Subcutaneous abdominal adipose tissue (tissue), 5 donors: Measurements from ENCODE around the gene TMEM41B.
"Not testable (repeated sequence)": the region's sequence is repeated elsewhere in the genome, so short reads cannot be mapped to it uniquely, and the experiment has no call there.

ENCODE experiments used
- H3K27ac ChIP-seq: one replicate; pipeline ENCODE4 v1.7.0; 2013; ENCODE audit warnings: low read depth, mild to moderate bottlenecking, inconsistent platforms, low read length, moderate library complexity
- H3K27me3 ChIP-seq, 5 donors: one replicate each; pipeline ENCODE4 v1.7.0; 2013; ENCODE audit warnings: low read length in 5 of 5, inconsistent platforms in 1 of 5; ENCODE audit not compliant: control insufficient read depth in 5 of 5, insufficient read depth in 4 of 5
- H3K36me3 ChIP-seq, 5 donors: one replicate each; pipeline ENCODE4 v1.7.0; 2013; ENCODE audit warnings: low read length in 5 of 5; ENCODE audit not compliant: control insufficient read depth in 5 of 5, insufficient read depth in 5 of 5
- H3K4me1 ChIP-seq, 5 donors: one replicate each; pipeline ENCODE4 v1.7.0; 2013; ENCODE audit warnings: low read length in 5 of 5, mild to moderate bottlenecking in 3 of 5, moderate library complexity in 1 of 5; ENCODE audit not compliant: control insufficient read depth in 5 of 5, insufficient read depth in 5 of 5
- H3K4me3 ChIP-seq, 5 donors: one replicate each; pipeline ENCODE4 v1.7.0; 2013; ENCODE audit warnings: low read length in 5 of 5, low read depth in 1 of 5
- H3K9ac ChIP-seq, 5 donors: one replicate each; pipeline ENCODE4 v1.7.0; 2013; ENCODE audit warnings: low read length in 5 of 5, mild to moderate bottlenecking in 4 of 5, moderate library complexity in 3 of 5
- H3K9me3 ChIP-seq, 5 donors: one replicate each; pipeline ENCODE4 v1.7.0; 2013; ENCODE audit warnings: low read length in 5 of 5; ENCODE audit not compliant: control insufficient read depth in 5 of 5
- donor health status: healthy.
- donor health status: healthy.
- donor health status: healthy.
- donor health status: healthy.
- donor health status: healthy.

TMEM41B gene, protein sequence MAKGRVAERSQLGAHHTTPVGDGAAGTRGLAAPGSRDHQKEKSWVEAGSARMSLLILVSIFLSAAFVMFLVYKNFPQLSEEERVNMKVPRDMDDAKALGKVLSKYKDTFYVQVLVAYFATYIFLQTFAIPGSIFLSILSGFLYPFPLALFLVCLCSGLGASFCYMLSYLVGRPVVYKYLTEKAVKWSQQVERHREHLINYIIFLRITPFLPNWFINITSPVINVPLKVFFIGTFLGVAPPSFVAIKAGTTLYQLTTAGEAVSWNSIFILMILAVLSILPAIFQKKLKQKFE

DNA sequence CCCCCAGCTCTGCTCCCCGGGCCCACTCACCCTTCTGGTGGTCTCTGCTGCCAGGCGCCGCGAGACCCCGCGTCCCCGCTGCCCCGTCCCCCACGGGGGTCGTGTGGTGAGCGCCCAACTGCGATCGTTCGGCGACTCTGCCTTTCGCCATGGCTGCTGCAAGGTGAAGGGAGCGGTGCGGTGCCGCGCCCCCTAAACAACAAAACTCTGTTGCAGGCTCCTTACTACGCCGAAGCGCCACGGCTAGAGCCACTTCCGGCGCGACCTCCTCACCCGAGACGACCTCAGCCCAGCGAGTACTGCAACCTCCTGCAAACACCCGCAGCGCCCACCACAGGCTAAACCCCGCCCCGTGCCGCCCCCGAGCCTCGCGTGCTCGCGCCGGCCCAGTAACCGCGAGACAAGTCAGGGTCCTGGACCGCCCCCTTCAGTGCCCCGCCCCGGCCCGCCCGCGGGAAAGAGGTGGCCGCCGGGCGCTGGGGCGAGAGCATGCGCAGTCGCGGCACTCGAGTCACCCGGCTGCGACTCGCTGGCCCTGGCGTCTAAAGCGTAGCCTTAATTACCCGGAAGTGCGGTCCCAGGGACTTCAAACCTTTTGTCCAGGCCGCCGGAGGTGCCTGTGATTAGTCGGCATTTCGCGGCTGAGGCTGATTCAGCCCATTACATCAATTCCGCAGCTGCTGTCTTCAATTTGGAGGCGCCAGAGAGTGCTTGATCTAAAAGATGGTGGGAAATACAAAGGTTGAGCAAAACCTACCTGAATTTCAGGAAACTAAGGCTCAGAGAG is at the start of gene TMEM41B:
TSS of gene TMEM41B (minus strand) at position 303 of the 787 bp plus-strand sequence. CDS start at position 151, 152 bp downstream.
- no peaks in the 10 kb centered on the region for H3K9me3 ChIP-seq

DNA sequence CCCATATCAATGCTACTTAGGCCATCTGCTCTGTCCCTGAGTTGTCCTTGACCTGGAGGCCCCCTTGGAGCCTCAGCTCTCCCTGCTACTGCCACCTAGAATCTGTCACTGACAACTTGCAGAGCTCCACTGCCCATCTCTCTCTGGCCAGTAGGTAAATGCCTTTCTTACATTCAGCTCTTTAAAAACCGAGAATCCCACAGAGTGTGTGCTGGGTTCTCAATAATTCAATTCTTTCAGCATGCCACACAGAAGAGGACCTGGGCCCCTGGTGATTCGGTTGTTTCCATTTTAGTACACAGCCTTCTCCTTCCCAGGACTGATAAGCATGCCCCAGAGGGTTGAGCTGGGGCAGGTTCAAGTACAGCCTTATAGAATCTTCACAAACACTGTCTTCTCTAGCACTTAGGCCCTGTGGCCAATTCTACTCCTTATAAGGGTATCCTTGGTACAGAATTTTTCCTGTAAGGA is 48.0 kb upstream of the TMEM41B start:
- H3K27ac ChIP-seq, result peak overlapping the region; percentile 100
- H3K36me3 ChIP-seq, result no peaks in the 10 kb centered on the region
- peaks cover 0 to 11% (median 4%) of the 10 kb centered on the region in 5 donors for H3K4me1 ChIP-seq
- no peaks in the 10 kb centered on the region for H3K9me3 ChIP-seq
- no peak overlapping the region for H3K4me3 ChIP-seq
- no peaks in the 10 kb centered on the region for H3K27me3 ChIP-seq
- H3K9ac ChIP-seq, result no peak overlapping the region

More for the DNA sequence above, at the start of gene TMEM41B:
- H3K36me3 ChIP-seq, result no peaks in the 10 kb centered on the region
- H3K9ac ChIP-seq, result peak within 1 kb of the TSS; percentile 43 to 97 (median 93)
- H3K27ac ChIP-seq, result peak within 1 kb of the TSS; percentile 78
- H3K27me3 ChIP-seq, result peaks cover 0 to 5% (median 0%) of the 10 kb centered on the region in 5 donors
- peaks cover 4 to 26% (median 17%) of the 10 kb centered on the region in 5 donors for H3K4me1 ChIP-seq
- peak within 1 kb of the TSS; percentile 95 to 99 (median 97) for H3K4me3 ChIP-seq

DNA sequence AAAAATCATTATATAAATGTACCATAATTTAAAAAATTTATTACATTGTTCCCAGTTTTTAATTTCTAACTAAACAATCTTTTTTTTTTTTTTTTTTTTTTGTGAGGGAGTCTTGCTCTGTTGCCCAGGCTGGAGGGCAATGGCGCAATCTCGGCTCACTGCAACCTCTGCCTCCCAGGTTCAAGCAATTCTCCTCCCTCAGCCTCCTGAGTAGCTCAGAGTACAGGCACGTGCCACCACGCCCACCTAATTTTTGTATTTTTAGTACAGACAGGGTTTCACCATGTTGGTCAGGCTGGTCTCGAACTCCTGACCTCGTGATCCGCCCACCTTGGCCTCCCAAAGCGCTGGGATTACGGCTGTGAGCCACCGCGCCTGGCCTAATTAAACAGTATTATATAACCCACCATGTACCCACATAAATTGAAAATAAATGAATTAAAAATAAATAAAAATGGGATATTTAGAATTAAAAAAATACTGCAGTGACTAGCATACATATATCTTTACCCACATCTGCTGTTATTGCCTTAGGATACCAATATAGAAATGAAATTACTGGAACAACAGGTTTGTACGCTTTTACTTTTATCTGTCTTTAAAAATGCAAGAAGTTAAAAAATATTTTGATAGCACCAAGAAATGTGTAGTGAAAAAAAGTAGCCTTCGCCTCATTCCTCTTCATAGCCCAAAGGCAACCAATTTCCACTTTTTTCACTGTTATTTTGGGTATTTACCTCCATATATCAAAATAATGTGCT is 46.6 kb upstream of the TMEM41B start:
- H3K9ac ChIP-seq, H3K36me3 ChIP-seq, H3K4me3 ChIP-seq, H3K27ac ChIP-seq, H3K27me3 ChIP-seq, H3K9me3 ChIP-seq: not testable (repeated sequence)
- H3K4me1 ChIP-seq, result peaks cover 0 to 11% (median 4%) of the 10 kb centered on the region in 5 donors

DNA sequence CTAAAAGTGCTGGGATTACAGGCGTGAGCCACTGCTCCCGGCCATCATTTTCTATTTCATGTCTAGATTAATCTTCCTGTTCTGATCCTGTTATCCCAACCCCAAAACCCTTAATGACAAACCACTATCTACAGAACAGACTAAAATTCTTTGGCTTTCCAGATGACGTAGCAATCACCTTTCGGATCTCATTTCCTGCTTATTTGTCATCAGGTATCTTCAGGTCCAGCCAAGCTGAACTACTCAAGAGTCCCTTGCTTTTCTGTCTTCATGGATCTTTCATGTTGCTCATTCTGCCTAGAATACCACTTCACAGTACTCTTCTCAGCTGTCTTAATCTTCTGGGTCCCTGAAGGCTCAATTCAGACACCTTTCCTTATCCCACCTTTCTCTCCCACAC is 42.6 kb upstream of the TMEM41B start:
- H3K27ac ChIP-seq, result no peak overlapping the region

DNA sequence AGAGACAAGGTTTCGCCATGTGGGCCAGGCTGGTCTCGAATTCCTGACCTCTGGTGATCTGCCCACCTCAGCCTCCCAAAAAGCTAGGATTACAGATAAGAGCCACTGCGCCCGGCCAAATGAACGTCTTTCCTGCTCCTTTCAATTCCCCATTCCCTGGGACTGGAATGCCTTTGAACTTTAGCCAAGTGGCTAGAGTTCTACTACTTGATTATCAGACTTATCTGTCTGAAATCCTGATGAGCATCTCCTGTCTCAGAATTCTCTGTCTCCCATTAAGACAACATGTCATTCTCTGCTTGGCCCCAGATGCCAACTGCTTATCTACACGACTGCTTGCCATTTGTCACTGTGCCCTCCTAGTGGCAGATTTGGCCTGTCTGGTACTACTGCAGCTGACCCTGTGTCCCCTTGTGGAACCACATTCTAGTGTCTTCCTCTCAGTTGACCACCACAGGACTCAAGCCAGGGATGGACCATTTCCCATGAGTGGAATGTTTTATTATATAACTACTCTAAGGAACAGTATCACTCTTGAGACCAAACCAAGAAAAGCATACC is 37.0 kb upstream of the TMEM41B start:
- Histone ChIP-seq H3K9me3 (no peaks in the 10 kb centered on the region), H3K27ac (no peak overlapping the region), H3K9ac (no peak overlapping the region), H3K27me3 (no peaks in the 10 kb centered on the region), H3K4me3 (no peak overlapping the region), H3K36me3 (no peaks in the 10 kb centered on the region), H3K4me1 (no peaks in the 10 kb centered on the region)

More for the DNA sequence above, 42.6 kb upstream of the TMEM41B start:
- no peak overlapping the region for H3K9ac ChIP-seq
- H3K27me3 ChIP-seq, result no peaks in the 10 kb centered on the region
- no peaks in the 10 kb centered on the region for H3K36me3 ChIP-seq
- no peak overlapping the region for H3K4me3 ChIP-seq
- no peaks in the 10 kb centered on the region for H3K4me1 ChIP-seq
- H3K9me3 ChIP-seq, result no peaks in the 10 kb centered on the region

DNA sequence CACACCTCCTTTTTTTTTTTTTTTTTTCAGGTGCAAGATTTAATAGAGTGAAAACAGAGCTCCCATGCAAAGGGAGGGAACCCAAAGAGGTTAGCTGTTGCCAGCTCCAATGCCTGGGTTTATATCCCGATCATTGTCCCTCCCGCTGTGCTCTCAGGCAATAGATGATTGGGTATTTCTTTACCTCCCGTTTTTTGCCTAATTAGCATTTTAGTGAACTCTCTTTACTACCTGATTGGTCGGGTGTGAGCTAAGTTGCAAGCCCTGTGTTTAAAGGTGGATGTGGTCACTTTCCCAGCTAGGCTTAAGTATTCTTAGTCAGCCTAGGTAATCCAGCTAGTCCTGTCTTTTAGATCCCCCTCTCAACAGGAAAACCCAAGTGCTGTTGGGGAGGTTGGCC is 33.4 kb upstream of the TMEM41B start:
- H3K4me1 ChIP-seq, H3K36me3 ChIP-seq, H3K27ac ChIP-seq, H3K9me3 ChIP-seq, H3K27me3 ChIP-seq, H3K4me3 ChIP-seq, H3K9ac ChIP-seq: not testable (repeated sequence)

DNA sequence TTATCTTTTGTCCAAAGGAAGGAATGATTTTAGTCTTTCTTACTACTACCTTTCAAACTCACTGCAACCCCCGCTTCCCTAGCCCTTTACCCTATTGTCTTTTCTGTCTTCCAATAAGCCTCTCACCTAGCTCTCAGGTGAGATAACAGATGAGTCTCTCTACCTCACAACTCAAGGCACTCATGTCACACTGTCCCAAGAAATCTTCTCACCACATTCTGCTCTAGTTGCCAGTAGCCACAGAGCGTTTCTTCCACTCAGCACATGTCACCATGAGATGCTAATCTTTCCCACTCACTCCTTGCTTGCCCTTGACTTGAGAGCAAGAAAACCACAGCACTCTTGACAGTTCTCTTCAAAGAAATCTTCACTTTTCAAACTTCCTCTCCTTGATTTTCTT is 32.7 kb upstream of the TMEM41B start:
- H3K27ac ChIP-seq, result no peak overlapping the region
- H3K36me3 ChIP-seq, result no peaks in the 10 kb centered on the region
- no peak overlapping the region for H3K9ac ChIP-seq
- no peaks in the 10 kb centered on the region for H3K27me3 ChIP-seq
- no peak overlapping the region for H3K4me3 ChIP-seq
- no peaks in the 10 kb centered on the region for H3K9me3 ChIP-seq
- no peaks in the 10 kb centered on the region for H3K4me1 ChIP-seq

DNA sequence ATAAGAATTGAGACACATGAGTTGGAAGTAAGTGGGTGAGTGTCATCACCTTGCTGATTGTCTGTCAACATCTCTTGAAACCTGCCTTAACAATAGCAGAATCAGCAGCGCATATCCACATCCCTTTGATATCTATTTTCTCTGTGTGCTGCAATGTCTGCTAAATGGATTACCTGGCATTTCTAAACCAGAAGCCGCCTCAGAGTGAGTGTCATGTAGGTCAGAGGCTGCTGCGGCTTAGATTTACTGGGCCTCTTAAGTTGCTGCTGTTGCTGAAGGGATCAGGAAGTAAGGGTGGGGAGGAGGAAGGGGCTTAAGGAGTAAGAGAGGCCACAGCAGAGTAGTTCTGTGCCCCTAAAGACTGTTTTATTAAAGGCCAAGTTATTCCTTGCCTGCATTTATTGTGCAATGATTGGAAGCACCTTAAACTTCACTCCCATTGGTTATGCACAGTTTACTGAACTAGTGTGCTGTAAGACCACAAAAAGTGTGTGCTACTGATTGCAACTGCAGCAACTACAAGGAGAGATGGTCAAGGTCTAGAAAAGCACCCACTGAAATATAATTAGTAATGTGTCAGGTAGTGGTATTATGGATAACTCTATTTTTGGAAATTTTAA is 29.8 kb upstream of the TMEM41B start:
- Histone ChIP-seq H3K4me1 (no peaks in the 10 kb centered on the region), H3K36me3 (no peaks in the 10 kb centered on the region), H3K9me3 (no peaks in the 10 kb centered on the region), H3K4me3 (no peak overlapping the region), H3K9ac (no peak overlapping the region), H3K27ac (no peak overlapping the region), H3K27me3 (no peaks in the 10 kb centered on the region)

DNA sequence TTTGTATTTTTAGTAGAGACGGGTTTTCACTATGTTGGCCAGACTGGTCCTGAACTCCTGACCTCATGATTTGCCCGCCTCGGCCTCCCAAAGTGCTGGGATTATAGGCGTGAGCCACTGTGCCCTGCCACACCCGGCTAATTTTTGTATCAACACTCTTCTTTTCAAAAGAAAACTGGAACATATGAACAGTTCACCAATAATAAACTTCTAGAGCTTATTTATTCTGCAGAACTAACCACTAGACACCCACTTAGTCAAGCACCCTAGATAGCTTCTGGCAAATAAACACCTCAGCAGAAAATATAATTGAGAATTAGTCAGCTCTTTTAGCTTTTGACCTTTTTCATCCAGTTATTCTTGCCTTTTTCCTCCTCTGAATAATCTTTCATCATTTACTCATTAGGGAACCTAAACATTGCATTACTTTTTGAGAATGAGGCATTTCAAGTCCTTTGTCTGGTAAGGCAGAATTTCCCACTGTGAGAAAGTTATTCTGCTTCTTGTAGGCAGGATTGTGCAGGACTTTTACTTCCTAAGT is 27.3 kb upstream of the TMEM41B start:
- H3K27ac ChIP-seq, result no peak overlapping the region
- H3K36me3 ChIP-seq, result no peaks in the 10 kb centered on the region
- H3K4me3 ChIP-seq, result no peak overlapping the region
- no peaks in the 10 kb centered on the region for H3K27me3 ChIP-seq
- no peaks in the 10 kb centered on the region for H3K9me3 ChIP-seq
- H3K4me1 ChIP-seq, result no peaks in the 10 kb centered on the region
- no peak overlapping the region for H3K9ac ChIP-seq
